ENCODE data around the gene DNAJC11. TPM values are rescaled to one million over a fixed set of nuclear protein-coding genes. Genes with fewer than 3 reads are reported as not detected.

The DNAJC11 gene
- total and polyA plus RNA-seq, 2 experiments from 2014 or later: 35.3 to 39.5 TPM

DNA sequence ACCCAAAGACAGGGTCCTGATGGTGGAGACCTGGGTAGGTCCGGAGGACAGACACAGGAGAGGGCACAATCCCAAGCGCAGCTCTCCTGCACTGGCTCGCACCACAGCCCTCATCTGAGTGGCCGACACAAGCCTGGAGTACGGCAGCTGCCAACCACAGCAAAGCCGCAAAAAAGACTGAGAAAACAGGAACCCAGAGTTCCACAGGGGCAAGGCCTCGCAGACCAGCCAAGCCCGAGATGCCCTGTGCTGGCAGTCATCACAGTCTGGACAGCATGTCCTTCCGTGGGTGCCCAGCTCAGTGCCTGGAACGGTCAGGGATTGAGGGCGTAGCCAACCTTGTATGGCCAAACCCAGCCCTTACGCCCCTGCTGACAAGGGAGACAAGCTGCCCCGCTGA, 110.4 kb downstream of the DNAJC11 start:
- TF ChIP-seq EZH2phosphoT487 (IDR thresholded peaks at IDR 0.05; ENCODE audit: low read depth, severe bottlenecking, unreplicated experiment) (no peak), EZH2 (IDR thresholded peaks at IDR 0.05; ENCODE audit: borderline replicate concordance) (no peak)
- TF ChIP-seq, protein P1, sequence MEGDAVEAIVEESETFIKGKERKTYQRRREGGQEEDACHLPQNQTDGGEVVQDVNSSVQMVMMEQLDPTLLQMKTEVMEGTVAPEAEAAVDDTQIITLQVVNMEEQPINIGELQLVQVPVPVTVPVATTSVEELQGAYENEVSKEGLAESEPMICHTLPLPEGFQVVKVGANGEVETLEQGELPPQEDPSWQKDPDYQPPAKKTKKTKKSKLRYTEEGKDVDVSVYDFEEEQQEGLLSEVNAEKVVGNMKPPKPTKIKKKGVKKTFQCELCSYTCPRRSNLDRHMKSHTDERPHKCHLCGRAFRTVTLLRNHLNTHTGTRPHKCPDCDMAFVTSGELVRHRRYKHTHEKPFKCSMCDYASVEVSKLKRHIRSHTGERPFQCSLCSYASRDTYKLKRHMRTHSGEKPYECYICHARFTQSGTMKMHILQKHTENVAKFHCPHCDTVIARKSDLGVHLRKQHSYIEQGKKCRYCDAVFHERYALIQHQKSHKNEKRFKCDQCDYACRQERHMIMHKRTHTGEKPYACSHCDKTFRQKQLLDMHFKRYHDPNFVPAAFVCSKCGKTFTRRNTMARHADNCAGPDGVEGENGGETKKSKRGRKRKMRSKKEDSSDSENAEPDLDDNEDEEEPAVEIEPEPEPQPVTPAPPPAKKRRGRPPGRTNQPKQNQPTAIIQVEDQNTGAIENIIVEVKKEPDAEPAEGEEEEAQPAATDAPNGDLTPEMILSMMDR (IDR thresholded peaks at IDR 0.05; ENCODE audit: poor library complexity): no peak
- H4K20me1 ChIP-seq (ENCODE audit: insufficient read depth, poor library complexity, severe bottlenecking): peaks cover 3% of the 10 kb centered on the region
- no peaks in the 10 kb centered on the region for H3K36me3 ChIP-seq (replicated peaks; ENCODE audit: insufficient read depth, low read depth)
- H3K79me2 ChIP-seq: peaks cover 1% of the 10 kb centered on the region
- H3K4me3 ChIP-seq: no peak overlapping the region
- H3K4me1 ChIP-seq (ENCODE audit: insufficient read depth): no peaks in the 10 kb centered on the region
- no peak overlapping the region for H3K27ac ChIP-seq
- 96% methylated on average over 13 of the region's 13 CpGs for WGBS (ENCODE audit: low lambda C conversion rate, missing lambda C conversion rate)
- H3K4me2 ChIP-seq: no peak overlapping the region
- H3K9me2 ChIP-seq (replicated peaks; ENCODE audit: insufficient read depth): no peaks in the 10 kb centered on the region
- H2AFZ ChIP-seq: no peak overlapping the region
- no peaks in the 10 kb centered on the region for H3K27me3 ChIP-seq
- no peak for DNase-seq (ENCODE audit: low spot score)
- no peaks in the 10 kb centered on the region for H3K9me3 ChIP-seq (ENCODE audit: low read depth)

DNA sequence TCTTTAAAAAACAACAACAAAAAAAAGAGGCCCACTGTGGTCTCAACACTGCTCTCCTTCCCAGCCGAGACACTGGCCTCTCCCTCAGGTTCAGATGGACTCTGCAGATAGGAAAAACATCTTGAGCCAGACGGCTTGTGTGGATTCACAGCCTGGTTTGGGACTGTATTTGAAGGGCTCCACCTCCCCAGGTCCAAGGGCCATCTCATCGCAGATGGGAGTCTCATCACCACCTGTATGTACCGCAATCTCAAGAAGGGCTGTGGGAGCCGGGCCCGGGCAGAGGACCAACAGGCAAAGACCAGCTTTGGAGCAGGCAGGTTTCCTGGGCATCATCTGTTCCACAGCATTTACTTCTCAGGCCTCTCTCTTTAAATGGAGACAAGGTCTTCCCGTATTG, 111.6 kb downstream of the DNAJC11 start:
- WGBS (ENCODE audit: low lambda C conversion rate, missing lambda C conversion rate): 89% methylated on average over 7 of the region's 7 CpGs
- H3K9me3 ChIP-seq (ENCODE audit: low read depth): no peaks in the 10 kb centered on the region

DNA sequence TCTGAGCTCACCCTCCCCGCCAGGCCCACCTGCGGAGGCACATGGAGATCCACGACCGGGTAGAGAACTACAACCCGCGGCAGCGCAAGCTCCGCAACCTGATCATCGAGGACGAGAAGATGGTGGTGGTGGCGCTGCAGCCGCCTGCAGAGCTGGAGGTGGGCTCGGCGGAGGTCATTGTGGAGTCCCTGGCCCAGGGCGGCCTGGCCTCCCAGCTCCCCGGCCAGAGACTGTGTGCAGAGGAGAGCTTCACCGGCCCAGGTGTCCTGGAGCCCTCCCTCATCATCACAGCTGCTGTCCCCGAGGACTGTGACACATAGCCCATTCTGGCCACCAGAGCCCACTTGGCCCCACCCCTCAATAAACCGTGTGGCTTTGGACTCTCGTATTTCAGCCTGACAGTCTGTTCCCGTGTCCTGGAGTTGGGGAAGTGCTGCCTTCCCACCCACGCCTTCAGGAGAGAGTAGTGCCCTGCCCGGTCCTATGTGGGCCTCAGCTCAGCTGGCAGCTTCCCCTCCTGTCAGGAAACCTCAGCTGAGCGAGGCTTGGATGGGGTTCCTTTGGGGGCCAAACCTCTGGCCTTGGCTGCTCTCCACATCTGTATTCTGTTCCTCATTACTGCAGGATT, 112.6 kb downstream of the DNAJC11 start:
- Histone ChIP-seq H3K9me3 (ENCODE audit: low read depth) (no peaks in the 10 kb centered on the region), H2AFZ (no peak overlapping the region), H3K36me3 (replicated peaks; ENCODE audit: insufficient read depth, low read depth) (no peaks in the 10 kb centered on the region), H4K20me1 (ENCODE audit: insufficient read depth, poor library complexity, severe bottlenecking) (peaks cover 2% of the 10 kb centered on the region), H3K27ac (no peak overlapping the region), H3K4me3 (no peak overlapping the region), H3K27me3 (no peaks in the 10 kb centered on the region), H3K4me1 (ENCODE audit: insufficient read depth) (no peaks in the 10 kb centered on the region), H3K79me2 (peaks cover 8% of the 10 kb centered on the region), H3K4me2 (no peak overlapping the region), H3K9me2 (replicated peaks; ENCODE audit: insufficient read depth) (no peaks in the 10 kb centered on the region)
- TF ChIP-seq, protein P1 (IDR thresholded peaks at IDR 0.05; ENCODE audit: poor library complexity): no peak
- no peak for TF ChIP-seq EZH2 (IDR thresholded peaks at IDR 0.05; ENCODE audit: borderline replicate concordance)
- no peak for TF ChIP-seq EZH2phosphoT487 (IDR thresholded peaks at IDR 0.05; ENCODE audit: low read depth, severe bottlenecking, unreplicated experiment)
- 85% methylated on average over 23 of the region's 24 CpGs for WGBS (ENCODE audit: low lambda C conversion rate, missing lambda C conversion rate)
- no peak for DNase-seq (ENCODE audit: low spot score)

More for the DNA sequence above, 111.6 kb downstream of the DNAJC11 start:
- H3K27me3 ChIP-seq: no peaks in the 10 kb centered on the region
- H3K4me2 ChIP-seq: no peak overlapping the region
- no peaks in the 10 kb centered on the region for H3K36me3 ChIP-seq (replicated peaks; ENCODE audit: insufficient read depth, low read depth)
- no peak overlapping the region for H2AFZ ChIP-seq
- H3K79me2 ChIP-seq: no peaks in the 10 kb centered on the region
- TF ChIP-seq EZH2phosphoT487 (IDR thresholded peaks at IDR 0.05; ENCODE audit: low read depth, severe bottlenecking, unreplicated experiment) (no peak), EZH2 (IDR thresholded peaks at IDR 0.05; ENCODE audit: borderline replicate concordance) (no peak)
- TF ChIP-seq, protein P1 (IDR thresholded peaks at IDR 0.05; ENCODE audit: poor library complexity): no peak
- peaks cover 3% of the 10 kb centered on the region for H4K20me1 ChIP-seq (ENCODE audit: insufficient read depth, poor library complexity, severe bottlenecking)
- no peak overlapping the region for H3K27ac ChIP-seq
- no peak overlapping the region for H3K4me3 ChIP-seq
- no peak for DNase-seq (ENCODE audit: low spot score)
- H3K9me2 ChIP-seq (replicated peaks; ENCODE audit: insufficient read depth): no peaks in the 10 kb centered on the region
- no peaks in the 10 kb centered on the region for H3K4me1 ChIP-seq (ENCODE audit: insufficient read depth)

Measured in hepatocyte (in vitro differentiated cells).